GM19324 (cell line): ENCODE data around the gene SLC49A3.
"Not testable (repeated sequence)": the region's sequence is repeated elsewhere in the genome, so short reads cannot be mapped to it uniquely, and the experiment has no call there.

Experiments used
- ATAC-seq: cut with Tn5 transposase; IDR thresholded peaks from one replicate; pipeline ENCODE4 v1.9.1; 2021; ENCODE audit warnings: mild to moderate bottlenecking, moderate library complexity; ENCODE audit not compliant: unreplicated experiment, low FRiP score

SLC49A3 gene

GRCh38 chr4:635066-635835 lies 53.7 kb downstream of the SLC49A3 start:
- ATAC-seq: not testable (repeated sequence)

DNA sequence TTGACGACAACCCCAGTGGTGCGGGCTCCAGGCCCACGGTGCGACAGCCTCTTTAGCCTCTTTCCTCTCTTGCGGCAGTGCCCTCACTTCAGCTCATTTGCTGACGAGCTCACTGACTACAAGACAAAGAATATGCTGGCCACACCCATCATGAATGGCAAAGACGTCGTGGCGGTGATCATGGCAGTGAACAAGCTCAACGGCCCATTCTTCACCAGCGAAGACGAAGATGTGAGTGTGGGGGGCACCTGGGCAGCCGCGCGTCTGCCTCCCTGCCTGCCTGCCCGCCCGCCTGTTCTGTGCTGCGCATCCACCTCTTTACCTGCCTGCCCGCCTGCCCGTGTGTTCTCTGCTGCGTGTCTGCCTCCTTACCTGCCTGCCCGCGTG lies 54.4 kb downstream of the SLC49A3 start:
- no peak for ATAC-seq

GRCh38 chr4:633976-634598 lies 54.9 kb downstream of the SLC49A3 start:
- no peak for ATAC-seq

DNA sequence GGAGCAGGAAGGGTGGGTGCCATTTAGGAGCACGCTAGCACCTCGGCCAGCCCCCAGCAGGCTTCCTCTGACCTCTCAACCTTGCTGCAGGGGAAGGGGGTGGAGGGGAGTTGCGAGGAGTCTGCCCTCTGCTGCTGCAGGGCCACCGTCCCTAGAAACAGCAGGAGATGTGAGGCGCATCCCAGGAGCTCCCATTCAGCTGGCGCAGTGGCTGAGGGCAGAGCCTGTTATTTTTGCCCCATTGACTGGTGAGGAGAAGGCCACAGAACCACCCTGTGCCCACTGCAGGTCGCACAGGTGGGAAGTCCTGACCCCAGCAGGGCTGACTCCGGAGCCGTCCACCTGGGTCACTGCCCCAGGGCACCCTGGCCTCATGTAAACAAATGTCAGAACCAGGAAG lies 55.5 kb downstream of the SLC49A3 start:
- no peak for ATAC-seq

DNA sequence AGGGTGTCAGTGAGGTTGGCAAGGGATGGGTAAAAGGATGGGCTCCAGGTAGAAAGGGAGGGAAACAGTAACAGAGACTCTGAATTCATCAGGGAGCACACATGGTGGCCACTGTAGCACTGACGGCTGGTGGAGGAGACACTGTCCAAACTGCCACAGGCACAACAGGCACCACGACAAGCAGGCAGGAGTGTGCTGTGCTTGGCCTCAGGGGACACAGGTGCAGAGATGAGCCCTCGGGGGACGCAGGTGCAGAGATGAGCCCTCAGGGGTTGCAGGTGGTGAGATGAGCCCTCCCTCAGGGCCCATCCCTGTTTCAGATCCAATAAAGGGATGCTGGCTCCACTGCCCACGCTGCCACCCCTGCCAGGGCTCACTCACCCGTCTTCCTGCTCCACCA lies 56.0 kb downstream of the SLC49A3 start:
- ATAC-seq: no peak

DNA sequence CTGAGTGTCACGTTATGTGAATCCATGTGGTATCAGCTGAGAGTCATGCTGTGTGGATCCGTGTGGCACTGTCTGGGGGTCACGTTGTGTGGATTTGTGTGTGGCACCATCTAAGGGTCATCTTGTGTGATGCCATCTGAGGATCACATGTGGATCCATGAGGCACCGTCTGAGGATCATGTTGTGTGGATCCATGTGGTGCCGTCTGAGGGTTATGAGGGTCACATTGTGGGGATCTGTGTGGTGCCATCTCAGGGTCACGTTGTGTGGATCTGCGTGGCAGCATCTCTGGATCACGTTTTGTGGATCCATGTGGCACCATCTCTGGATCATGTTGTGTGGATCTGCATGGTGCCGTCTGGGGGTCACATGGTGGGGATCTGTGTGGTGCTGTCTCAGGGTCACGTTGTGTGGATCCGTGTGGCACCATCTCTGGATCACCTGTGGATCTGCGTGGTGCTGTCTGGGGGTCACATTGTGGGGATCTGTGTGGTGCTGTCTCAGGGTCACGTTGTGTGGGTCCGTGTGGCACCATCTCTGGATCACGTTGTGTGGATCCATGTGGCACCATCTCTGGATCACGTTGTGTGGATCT lies 56.7 kb downstream of the SLC49A3 start:
- no peak for ATAC-seq
